ENCODE data around the gene DLL3. TPM values are rescaled to one million over a fixed set of nuclear protein-coding genes. Genes with fewer than 3 reads are reported as not detected.

DLL3 gene
- total RNA-seq, 1 donor from 2014 or later: 2.9 TPM

- no peak for TF ChIP-seq CTCF (conservative IDR thresholded peaks at IDR 0.05; ENCODE audit: low read depth, low read length)
- no peak for DNase-seq (ENCODE audit: low read depth)
- peak overlapping the region; percentile 97 for H3K4me3 ChIP-seq (ENCODE audit: low read depth, low read length)
Observed at GRCh38 chr19:39531834-39532232, 33.1 kb downstream of the DLL3 start.

GRCh38 chr19:39532233-39533002 lies 33.7 kb downstream of the DLL3 start, which contains the start of gene EID2B:
Gene EID2B, minus strand, starts transcription at chr19:39532852. Its CDS starts 50 bp downstream, at chr19:39532802.
- peak; percentile 96 for TF ChIP-seq CTCF (conservative IDR thresholded peaks at IDR 0.05; ENCODE audit: low read depth, low read length)
- peak; percentile 42 for DNase-seq (ENCODE audit: low read depth)
- H3K4me3 ChIP-seq (ENCODE audit: low read depth, low read length): peak within 1 kb of the TSS; percentile 97

- DNase-seq (ENCODE audit: low read depth): no peak
- no peak for TF ChIP-seq CTCF (conservative IDR thresholded peaks at IDR 0.05; ENCODE audit: low read depth, low read length)
- peak overlapping the region; percentile 97 for H3K4me3 ChIP-seq (ENCODE audit: low read depth, low read length)
Observed at GRCh38 chr19:39533003-39533512, 34.3 kb downstream of the DLL3 start.

- H3K4me3 ChIP-seq (ENCODE audit: low read depth, low read length): no peak overlapping the region
- DNase-seq (ENCODE audit: low read depth): no peak
- no peak for TF ChIP-seq CTCF (conservative IDR thresholded peaks at IDR 0.05; ENCODE audit: low read depth, low read length)
Observed at GRCh38 chr19:39533791-39534190, 35.0 kb downstream of the DLL3 start.

- TF ChIP-seq CTCF (conservative IDR thresholded peaks at IDR 0.05; ENCODE audit: low read depth, low read length): no peak
- H3K4me3 ChIP-seq (ENCODE audit: low read depth, low read length): peak overlapping the region; percentile 78
- peak; percentile 58 for DNase-seq (ENCODE audit: low read depth)
Observed at GRCh38 chr19:39539165-39539517, 40.4 kb downstream of the DLL3 start.

GRCh38 chr19:39539518-39540332 lies 41.0 kb downstream of the DLL3 start, which contains the start of gene EID2:
Gene EID2, minus strand, starts transcription at chr19:39540161. Its CDS starts 82 bp downstream, at chr19:39540079.
- H3K4me3 ChIP-seq (ENCODE audit: low read depth, low read length): peak within 1 kb of the TSS; percentile 78
- TF ChIP-seq CTCF (conservative IDR thresholded peaks at IDR 0.05; ENCODE audit: low read depth, low read length): peak; percentile 73
- peak; percentile 33 for DNase-seq (ENCODE audit: low read depth)

All from epithelial cell of proximal tubule (primary cell).